CD4-positive, alpha-beta T cell treated with Interferon alpha-2 for 1 hour (primary cell): Measurements from ENCODE around the gene PACRG.

Experiments
- DNase-seq, 2 donors: peaks; one replicate each; pipeline ENCODE4 v3.0.0-alpha.2; 2020 to 2022

Gene PACRG

DNA sequence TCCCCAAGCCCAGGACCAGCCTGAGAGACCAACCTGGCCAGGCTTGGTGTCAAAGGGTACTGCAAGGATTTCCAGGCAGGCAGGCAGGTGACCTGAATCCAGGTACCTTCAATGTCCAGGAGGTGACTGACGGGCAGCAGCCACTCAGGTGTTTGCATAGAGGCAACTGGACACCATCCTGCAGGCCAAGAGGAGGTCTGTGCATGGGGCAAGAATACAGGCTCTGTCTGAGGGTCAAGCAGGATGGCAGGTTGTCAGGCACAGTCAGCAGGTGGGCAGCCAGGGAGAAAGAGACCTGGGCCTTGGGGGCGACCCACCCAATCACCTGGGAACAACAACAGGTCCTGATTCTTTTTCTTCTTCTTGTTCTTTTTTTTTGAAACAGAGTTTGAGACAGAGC, 527.5 kb downstream of the PACRG start:
- DNase-seq = no peak

DNA sequence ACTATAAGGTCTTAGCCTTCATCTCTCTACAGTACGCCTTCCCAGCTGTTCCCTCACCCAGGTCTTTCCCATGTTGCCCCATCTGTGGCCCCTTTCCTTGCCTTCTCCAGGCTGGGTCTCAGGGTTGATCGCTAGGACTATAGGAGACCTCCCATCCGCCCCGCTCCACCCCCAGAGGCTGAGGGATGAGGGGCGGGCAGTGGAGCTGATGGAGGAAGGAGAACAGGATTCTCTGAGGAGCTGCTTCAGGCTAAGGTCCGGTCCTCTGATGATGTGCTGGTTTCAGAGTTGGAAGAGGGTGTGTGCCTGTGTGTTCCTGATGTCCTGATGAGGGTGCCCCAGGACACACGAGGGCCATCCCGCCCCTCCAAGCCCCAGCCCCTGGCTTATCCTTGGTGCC, 531.9 kb downstream of the PACRG start:
- no peak for DNase-seq

DNA sequence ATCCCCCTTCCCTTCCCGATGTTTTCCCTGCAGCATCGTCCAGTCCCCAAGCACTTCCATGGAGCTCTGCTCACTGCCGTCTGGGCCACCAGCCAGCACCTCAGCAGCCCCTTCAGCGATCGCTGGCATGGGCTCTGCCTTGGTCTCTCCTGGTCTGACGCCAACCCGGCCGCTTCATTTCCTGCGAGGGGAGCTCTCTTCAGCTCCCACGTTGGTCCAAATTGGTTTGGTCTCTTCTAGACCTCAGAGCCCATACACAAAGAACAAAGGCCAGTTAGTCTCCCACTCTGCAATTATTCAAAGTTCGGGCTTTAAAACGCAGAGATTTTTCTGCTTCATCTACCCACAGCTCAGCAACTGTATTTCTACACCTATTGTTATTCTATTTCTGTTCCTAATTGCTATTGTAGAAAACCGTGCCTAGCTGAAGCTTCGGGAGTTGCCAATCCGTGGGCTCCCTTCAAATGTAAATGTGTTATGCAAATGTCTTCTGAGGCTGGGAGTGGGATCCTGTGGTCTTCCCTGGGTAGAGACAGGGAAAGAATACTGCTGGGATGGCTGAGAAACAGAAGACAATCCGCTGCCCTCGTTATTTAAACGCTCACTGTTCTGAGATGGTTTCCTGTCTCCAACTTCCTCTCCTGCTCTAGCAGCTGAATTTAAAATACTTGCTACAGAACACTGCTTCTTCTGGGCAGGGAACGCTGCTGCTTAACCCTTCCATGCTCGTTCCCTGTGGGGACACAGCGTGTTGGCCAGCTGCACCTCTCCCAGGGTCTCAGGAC, 532.5 kb downstream of the PACRG start:
- DNase-seq = no peak

GRCh38 chr6:163260911-163261310, 533.1 kb downstream of the PACRG start:
- no peak for DNase-seq

DNA sequence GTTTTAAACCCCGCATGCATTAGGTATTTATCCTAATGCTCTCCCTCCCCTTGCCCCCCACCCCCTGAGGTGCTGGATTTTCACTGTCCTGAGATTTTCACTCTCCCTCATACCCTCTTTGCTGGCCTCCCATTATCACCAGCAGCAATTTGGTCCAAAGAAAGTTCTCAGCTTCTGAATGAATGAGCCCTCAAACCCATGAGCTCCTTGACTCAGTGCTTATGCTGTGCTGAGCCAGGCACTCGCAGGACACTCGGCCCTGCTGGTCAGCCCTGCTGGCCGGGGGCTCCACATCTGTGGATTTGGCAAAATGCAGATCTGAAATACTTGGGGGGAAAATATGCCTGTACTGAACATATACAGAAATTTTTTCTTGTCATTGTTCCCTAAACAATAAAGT, 533.6 kb downstream of the PACRG start:
- no peak for DNase-seq

DNA sequence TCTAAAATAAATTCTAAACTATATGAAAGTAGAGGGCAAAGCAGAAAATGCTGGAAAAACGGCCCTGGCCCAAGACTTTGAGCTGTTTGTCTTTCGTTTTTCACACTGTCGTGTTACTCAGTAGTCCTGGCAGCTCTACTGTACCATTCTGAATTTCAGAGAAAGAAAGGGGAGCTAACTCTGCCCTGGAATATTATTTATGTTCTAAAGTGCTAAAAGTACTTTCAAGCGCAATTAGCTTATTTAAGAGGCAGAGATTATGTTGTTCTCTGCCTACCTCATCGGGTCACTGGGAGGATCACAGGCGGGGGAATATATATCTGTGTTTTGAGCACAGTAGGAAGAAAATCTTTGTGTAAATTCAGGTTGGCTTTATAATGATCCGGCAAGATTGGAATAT, 534.3 kb downstream of the PACRG start:
- DNase-seq = no peak

- no peak for DNase-seq
Measured at GRCh38 chr6:163263196-163263595, 535.4 kb downstream of the PACRG start.

GRCh38 chr6:163263998-163264661, 536.4 kb downstream of the PACRG start:
- no peak for DNase-seq

DNA sequence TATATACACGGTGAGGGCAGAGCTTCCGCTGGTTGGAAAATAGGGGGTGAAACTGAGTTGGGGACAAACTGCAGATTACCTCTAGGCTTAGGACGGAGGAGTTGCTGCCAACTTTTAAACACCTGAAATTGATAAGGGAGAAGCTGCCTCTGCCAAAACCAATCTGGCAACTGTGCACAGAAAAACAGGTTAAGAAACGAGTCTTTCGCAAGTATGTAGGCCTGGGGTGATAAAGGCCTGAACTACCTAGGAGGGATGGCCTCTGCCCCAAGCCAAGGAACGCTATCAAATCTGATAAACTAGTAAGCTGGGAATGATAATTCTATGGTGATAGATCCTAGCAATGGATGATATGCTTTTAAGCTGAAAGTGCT, 536.9 kb downstream of the PACRG start:
- no peak for DNase-seq

GRCh38 chr6:163281634-163282033, 553.9 kb downstream of the PACRG start:
- no peak for DNase-seq

GRCh38 chr6:163282672-163283071, 554.9 kb downstream of the PACRG start:
- no peak for DNase-seq

GRCh38 chr6:163284151-163284550, 556.4 kb downstream of the PACRG start:
- no peak for DNase-seq

DNA sequence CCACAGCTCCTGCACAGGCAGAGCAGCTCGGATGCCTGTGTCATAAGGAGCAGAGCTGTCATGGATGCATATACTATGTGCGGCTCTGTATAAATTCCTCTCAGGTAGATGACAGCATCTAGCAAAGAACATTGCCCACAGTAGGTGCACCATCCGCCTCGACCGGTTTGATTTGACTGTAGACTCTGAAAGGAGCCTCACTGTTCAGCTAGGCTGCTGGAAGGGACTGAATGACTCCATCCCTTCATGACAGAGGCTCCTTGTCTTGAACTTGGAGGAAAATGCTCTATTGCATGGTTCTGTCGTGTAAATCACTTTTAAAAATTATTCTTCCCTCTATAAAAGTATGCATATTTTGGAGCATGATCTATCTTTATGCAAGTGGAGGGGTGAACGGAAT, 557.9 kb downstream of the PACRG start:
- no peak for DNase-seq

DNA sequence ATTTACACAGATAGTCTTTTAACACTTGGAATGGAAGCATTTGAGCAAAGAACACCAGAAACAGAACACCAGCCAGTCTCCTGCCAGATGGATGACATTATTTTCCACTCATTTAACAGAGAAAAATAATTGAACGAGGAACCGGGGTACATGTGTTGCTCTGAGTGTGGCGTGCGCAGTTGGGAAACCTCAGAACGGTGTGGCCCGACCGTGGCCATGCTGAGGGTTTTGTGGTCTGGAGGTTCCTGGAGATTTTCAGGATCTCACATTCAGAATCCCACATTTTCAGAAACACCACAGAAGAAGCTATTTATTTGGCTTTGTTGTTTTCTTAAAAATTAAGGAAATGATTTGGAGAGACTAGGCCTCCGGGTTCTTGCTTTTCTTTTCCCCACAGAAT, 559.9 kb downstream of the PACRG start:
- no peak for DNase-seq

GRCh38 chr6:163288066-163288465, 560.3 kb downstream of the PACRG start:
- DNase-seq = no peak

- no peak for DNase-seq
Measured at GRCh38 chr6:163288915-163289314, 561.1 kb downstream of the PACRG start.

DNA sequence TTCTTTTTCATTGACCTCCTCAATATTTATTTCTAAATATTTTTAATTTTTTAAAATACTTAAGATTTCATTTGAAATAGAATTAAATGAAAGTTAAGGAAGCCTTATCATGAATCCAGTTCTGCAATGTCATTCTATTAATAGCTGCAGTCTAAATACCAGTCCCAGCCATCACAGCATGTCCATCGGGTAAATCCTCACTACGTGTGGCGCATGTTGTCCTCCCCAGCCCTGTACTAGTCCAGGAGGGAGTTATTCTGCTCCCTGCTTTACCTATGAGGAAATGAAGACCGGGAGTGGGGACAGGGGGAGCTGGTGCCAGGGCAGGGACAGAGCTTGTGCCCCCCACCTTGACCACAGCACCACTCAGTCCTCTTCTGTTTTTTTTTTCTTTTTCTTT, 561.7 kb downstream of the PACRG start:
- no peak for DNase-seq

DNA sequence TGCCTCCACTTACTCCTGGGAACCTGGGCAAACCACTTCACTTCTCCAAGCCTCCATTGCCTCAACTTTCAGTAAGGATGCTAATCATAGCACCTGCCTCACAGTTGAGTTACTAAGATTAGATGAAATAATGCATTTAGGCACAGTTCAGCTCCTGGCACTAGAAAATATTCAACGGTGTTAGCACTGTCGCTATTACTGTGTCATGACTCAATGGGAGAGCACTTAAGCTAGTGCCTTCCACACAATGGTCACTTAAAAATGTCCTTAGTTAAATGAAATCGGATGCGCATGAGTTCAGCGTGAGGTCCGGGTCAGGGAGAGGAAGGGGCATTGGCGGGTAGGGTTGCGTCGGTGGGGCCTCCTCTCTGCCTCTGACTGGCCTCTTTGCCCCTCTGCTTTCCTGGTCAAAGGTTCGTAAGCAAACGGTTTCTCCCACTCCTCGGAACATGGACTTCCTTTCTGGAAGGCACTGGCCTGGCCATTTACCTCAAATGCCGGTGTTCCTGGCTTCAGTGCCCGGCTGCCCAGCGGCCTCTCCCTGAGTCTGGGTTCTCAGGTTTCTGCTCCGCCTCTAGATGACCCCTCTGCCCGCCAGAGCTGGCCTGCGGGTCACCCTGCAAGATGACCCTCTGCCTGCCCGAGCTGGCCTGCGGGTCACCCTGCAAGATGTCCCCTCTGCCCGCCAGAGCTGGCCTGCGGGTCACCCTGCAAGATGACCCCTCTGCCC, 562.9 kb downstream of the PACRG start:
- DNase-seq = no peak

DNA sequence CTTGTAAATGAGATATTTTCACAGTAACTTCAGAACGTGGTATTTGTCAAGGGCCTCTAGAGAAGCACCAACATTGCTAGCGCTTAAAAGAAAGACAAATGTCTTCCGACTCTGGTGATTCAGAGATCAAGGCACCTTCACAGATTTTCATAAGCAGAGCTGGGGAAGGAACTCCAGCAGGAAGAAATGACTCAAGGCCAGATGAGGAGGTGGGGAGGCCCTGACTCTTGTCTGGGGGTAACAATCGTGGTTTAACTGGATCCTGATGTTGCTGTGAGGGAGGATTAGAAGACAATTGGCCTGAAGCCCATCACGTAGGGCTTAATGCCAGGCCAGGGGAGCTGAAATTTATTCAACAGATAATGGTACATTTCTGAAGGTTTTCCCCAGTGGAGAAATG, 563.8 kb downstream of the PACRG start:
- DNase-seq = no peak

- no peak for DNase-seq
Measured at GRCh38 chr6:163293286-163293685, 565.5 kb downstream of the PACRG start.

DNA sequence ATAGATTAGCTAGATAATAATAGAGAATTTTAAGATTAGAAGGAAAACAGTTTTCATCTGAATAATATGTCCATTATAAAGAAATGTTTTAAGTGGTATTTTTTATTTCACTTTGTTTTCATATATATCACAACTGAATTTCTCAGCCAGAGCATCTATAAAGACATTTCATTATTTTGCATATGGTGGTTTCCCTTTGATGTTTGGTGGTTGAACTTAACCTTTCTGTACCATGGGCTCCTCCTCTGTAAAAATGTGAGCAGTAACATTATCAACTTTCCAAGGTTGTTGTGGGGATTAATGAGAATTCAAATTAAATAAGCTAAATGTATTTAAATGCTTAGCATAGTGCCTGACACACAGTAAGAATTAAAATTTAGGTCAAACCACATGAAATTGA, 567.0 kb downstream of the PACRG start:
- no peak for DNase-seq

- DNase-seq = no peak
Measured at GRCh38 chr6:163296835-163297519, 569.2 kb downstream of the PACRG start.

DNA sequence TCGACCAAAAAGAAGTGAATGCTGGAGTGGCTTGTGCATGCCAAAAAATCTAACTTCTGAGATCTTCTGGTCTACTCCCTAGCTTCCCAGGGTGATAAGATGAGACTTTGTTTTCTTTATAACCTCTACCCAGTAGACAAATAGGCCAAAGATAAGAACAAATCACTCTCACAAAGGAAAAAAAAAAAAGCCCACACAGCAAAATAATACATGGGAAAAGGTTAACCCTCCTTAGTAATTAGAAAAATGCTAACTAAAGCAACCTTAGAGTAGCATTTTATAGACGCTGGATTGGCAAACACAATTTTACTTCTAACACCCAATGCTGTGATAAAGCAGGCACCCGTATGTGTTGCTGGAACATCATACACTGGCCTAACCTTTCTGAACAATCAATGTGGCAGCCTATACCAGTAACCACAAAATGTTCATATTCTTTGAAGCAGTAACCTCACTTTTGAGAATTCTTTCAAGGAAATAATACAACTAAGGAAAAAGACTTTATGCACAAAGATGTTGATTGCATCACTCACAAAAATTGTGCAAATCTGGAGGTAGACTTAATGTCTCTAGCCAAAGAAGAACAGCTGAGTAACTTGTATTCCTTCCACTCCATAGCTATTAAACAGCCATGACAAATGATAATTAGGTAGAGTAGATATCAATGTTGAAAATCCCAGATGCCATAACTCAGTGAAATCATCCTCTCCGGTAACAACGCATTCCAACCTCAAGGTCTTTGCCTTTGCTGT, 570.5 kb downstream of the PACRG start:
- DNase-seq = no peak
